CD4-positive, alpha-beta T cell treated with Interleukin-10 for 1 hour (primary cell): ENCODE measurements around the gene SPATS2.
"Not testable (repeated sequence)": the region's sequence is repeated elsewhere in the genome, so short reads cannot be mapped to it uniquely, and the experiment has no call there.

Experiments used
- DNase-seq: peaks from one replicate; pipeline ENCODE4 v3.0.0-alpha.2; 2020

SPATS2 gene

DNA sequence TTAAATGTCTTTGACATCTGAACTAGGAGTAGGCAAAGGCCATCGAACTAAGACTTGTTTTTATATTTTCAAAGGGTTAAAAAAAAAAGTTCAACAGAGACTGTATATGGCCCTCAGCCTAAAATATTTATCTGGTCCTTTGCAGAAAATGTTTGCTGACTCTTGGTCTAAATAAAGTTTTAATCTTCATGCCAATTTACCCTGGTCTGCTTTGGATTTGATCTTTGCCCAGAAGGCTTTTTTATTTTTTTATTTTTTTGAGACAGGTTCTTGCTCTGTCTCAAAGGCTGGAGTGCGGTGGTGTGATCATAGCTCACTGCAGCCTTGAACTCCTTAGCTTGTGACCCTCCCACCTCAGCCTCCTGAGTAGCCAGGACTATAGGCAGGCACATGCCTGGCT is 47.1 kb downstream of the SPATS2 start:
- DNase-seq = no peak

DNA sequence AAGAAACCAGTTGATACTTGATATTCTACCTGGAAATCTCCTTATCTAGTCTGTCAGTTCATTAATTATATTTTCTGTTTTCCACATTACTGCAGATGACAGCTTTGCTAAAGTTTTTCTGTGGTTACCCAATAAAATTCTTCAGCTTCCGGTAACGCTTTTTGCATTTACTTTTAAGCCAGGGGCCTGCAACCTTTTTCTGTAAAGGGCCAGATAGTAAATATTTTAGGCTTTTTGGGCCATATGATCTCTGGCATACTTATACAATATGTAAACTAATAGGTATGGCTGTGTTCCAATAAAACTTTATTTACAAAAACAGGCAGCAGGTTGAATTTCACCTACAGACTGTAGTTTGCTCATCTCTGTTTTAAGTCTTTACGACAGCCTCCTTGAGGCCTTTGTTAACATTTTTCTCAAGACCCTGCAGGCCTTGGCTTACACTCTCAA is 48.3 kb downstream of the SPATS2 start:
- no peak for DNase-seq

DNA sequence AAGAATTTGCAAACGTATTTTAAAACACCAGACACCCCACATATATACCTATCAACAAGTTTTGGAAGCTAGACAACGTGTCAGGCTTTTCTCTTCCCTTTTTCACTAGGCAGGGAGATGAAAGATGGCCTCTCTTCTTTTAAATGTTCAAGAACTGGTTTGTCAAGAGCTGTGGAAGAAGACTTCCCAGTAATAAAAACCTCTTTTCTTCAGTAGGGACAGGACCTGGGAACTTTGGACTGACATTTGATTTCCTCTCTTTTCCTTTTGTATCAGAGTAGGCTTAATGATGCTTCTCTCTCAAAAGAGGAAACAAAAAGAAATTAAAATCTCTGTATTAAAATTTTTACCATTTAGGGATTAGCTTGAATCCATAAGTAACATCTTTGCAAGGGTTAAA is 49.6 kb downstream of the SPATS2 start:
- DNase-seq = no peak

DNA sequence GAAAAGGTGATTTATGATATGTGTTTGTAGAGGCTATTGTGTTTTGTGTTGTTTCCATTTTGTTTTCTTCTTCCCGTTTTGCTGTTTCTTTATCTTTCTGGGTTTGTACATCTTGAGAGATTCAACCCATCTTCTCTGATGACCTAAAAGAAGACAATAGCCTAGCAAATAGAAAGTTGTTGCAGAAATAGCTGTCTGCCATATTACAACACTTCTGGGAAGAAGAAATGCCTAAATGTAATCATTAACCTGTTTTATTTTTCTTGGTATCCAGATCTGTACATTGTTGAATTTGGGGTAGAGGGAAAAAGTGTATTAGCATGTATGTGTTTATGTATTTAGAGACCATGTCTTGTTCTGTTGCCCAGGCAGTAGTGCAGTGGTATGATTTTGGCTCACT is 50.3 kb downstream of the SPATS2 start:
- DNase-seq = no peak

DNA sequence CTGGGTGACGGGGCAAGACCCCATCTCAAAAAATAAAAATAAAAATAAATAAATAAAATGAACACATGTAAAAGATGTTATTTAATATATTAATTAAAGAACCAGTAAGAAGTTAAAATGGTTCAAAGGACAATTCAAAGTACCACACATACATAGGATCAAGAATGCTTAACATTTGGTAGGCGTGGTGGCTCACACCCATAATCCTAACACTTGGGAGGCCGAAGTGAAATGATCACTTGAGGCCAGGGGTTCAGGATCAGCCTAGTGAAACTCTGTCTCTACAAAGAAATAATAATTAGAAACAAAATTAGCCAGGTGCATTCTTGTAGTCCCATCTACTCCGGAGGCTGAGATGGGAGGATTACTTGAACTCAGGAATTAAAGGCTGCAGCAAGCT is 53.3 kb downstream of the SPATS2 start:
- DNase-seq = no peak

DNA sequence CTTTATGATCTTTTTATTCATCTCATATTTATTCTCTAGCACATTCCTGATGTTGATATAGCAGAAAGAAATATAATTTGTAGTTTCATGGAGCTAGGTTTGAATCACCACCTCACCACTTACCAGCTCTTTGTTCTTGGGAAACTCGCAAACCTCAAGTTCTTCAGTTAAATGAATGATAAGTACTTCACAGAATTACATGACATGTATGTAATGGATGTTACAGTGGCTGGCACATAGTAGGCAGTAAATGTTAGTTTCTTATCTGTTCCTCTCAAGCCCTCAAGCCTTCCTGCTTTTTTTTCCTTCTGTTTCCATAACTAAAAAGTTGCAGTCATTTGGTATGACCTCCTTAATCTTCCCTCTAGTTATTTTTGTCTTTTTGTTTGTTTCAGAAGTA is 54.9 kb downstream of the SPATS2 start:
- DNase-seq = no peak

DNA sequence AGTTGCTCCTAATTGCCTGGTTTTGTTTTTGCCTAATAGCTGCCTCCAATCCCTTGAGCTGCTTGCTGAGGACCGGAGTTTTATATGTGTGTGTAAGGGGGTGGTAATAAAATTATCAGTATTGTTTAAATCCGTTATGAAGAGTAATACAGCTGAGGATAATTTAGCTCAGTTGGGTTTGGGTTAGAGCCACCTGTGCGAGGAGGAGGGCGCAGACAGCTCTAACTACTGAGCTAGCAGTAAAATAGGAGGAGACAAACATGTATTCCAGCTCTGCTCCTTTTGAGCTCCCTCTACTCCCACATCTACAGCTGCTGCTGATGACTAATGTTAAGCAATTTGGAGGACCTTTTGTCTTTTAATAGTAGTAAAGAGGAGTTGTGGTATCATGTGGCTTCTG is 61.5 kb downstream of the SPATS2 start:
- DNase-seq = no peak

DNA sequence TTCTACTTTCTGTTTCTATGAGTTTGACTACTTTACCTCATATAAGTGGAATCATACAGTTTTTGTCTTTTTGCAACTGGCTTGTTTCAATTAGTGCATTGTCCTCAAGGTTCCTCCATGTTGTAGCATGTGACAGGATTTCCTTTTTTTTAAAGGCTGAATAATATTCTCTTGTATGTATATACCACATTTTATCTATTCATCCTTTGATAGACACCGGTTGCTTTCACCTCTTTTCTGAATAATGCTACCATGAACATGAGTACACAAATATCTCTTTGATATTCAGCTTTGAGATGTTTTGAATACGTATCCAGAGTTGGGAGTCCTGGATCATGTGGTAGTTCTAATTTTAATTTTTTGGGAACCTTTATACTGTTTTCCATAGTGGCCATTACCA is 65.4 kb downstream of the SPATS2 start:
- no peak for DNase-seq

DNA sequence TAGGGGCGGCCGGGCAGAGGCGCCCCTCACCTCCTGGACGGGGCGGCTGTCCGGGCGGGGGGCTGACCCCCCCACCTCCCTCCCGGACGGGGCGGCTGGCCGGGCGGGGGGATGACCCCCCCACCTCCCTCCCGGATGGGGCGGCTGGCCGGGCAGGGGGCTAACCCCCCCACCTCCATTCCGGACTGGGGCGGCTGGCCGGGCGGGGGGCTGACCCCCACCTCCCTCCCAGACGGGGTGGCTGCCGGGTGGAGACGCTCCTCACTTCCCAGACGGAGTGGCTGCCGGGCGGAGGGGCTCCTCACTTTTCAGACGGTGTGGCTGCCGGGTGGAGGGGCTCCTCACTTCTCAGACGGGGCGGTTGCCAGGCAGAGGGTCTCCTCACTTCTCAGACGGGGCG is 69.5 kb downstream of the SPATS2 start:
- not testable (repeated sequence) for DNase-seq

DNA sequence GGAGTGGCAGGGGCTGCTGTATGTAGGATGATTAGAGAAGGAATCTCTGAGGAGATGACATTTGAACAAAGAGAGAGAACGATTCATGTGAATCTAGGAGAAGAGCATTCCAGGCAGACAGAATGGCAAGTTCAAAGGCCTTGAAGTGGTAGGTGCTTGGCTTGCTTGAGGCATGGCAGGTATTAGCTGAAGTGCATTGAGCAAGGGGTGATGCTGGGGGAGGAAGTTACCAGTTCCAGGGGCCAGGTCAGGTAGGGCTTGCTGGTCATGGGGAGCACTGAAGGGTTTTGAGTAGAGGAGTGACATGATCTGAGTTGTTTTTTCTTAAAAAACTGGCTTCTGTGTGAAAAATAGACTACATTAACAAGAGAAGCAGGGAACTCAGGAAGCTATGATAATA is 71.8 kb downstream of the SPATS2 start:
- DNase-seq = no peak

DNA sequence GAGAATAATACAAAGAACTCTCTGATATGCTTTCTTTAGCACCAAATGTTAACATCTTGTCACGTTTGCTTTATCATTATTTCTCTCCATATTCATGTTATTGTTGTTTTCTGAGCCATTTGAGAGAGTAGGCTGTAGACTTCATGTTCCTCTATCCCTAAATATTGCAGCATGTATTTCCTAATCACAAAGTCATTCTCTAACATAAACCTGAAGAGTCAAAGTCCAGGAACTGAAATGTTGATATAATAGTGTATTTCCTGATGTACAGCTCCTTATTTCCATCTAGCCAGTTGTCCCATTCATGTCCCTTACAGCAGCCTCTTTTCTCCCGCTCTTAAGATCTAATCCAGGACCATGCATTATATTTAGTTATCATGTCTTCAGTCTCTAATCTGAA is 72.8 kb downstream of the SPATS2 start:
- no peak for DNase-seq

DNA sequence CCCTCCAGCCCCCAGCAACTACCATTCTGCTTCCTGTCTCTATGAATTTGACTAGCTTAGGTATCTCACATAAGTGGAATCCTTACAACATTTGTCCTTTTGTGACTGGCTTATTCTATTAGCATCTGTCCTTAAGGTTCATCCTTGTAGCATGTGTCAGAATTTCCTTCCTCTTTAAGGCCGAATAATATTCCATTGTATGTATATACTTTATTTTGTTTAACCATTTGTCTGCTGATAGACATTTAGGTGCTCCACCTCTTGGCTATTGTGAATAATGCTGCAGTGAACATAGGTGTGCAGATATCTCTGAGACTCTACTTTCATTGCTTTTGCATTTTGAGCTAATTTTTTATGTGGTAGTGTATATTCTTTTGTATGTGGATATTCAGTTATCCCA is 75.7 kb downstream of the SPATS2 start:
- DNase-seq = no peak

DNA sequence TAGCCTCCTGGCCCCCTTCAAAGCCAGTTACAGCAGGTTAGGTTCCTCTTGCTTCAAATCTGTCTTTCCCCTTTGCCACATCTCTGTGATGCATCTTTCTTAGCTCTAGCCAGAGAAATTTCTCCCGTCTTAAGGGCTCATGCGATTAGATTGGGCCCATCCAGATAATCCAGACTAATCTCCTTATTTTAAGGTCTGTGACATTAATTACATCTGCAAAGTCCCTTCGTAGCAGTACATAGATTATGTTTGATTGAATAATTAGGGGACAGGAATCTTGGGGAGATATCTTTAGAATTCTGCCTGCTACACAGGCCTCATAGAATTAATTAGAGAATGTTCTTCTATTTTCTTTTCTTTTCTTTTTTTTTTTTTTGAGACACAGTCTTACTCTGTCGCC is 79.3 kb downstream of the SPATS2 start:
- no peak for DNase-seq

DNA sequence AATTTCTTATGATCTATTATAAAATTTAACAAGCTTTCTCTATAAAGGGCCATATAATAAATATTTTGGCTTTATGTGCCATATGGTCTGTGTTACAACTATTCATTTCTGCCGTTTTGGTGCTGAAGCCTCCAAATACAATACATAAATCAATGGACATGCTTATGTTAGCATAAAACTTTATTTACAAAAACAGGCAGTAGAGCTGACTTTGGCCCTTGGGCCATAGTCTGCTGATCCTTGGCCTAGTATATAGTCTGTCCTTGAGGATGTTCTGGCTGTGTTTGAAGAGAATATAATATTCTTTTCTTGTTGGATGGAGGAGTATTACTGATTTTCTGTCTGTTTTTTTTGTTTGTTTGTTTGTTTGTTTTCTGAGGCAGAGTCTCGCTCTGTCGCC is 81.6 kb downstream of the SPATS2 start:
- no peak for DNase-seq

DNA sequence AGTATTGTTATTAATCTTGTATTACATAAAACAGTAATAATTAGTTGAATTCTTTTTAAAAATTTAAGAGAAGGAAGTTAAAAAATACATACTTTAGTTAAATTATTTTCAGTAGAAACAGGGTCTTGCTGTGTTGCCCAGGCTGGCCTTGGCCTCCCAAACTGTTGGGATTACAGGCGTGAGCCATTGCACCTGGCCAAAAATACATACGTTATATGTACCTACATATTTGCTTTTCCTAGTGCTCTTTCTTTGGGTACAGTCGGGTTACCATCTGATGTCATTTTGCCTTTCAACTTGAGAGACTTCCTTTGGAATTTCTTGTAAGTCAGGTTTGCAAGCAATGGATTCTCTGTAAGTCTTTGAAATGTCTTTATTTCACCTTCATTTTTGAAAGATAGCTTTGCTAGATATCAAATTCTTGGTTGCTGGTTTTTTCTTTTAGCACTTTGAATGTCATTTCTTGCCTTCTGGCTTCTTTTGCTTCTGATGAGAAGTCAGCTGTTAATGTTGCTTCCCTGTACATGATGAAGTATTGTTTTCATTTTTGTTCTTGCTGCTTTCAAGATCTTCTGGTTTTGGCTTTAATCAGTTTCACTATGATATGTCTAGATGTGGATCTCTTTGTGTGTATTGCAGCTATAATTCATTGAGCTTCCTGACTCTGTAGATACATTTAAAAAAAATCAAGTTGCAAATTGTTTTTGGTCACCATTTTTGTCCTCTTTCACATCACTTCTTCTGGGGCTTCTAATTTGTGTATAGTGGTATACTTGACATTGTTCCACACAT is 84.4 kb downstream of the SPATS2 start:
- no peak for DNase-seq

DNA sequence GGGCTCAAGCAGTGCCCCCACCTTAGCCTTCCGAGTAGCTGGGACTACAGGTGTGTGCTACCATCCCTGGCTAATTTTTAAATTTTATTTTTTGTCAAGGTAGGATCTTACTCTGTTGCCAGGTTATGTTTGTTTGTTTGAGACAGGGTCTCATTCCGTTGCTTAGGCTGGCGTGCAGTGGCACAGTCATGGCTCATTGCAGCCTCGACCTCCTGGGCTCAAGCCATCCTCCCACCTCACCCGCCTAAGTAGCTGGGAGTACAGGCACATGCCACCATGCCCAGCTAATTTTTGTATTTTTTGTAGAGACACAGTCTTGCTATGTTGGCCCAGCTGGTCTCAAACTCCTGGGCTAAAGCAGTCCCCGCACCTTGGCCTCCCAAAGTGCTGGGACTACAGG is 88.2 kb downstream of the SPATS2 start:
- no peak for DNase-seq

DNA sequence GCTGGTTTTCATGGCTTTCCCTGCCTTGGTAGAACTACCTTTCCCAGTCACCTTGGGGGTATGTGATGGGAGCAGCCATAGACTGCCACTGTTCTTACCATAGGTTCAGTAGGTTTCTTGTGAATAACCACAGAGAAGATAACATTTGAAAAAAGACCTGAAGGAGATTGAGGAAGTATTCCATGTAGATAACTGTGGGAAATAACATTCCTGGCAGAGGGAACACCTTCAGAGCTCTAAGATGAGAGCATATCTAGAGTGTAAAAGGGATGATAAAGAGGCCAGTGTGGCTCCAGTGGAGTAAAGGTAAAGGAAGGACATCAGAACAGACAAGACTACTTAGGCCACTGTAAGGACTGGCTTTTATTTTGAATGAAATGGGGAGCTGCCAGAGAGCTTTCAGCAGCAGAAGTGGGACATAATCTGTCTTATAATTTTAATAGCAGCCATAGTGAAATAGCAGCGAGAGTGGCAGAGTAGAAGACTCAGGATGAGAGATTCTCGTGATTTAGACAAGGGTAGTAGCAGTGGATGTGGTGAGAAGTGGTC is 88.9 kb downstream of the SPATS2 start:
- DNase-seq = no peak

DNA sequence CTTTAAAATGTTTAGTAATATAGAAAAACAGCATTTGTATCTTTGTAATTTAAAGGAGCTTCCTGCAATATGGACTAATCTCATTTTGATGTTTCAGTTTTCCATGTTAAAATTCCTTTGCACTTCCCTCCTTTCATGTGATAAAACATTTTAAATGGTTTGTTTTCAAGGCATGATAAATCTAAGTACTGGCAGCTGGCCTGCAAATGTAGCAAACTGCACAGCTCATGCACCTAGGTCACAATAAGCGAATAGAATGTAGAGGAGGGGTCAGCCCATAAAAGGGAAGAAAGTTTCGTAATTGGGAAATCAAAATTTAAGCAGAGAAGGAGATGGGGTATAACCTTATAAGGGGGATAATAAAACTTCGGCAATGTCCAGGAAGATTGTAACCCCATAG is 91.6 kb downstream of the SPATS2 start:
- DNase-seq = no peak

DNA sequence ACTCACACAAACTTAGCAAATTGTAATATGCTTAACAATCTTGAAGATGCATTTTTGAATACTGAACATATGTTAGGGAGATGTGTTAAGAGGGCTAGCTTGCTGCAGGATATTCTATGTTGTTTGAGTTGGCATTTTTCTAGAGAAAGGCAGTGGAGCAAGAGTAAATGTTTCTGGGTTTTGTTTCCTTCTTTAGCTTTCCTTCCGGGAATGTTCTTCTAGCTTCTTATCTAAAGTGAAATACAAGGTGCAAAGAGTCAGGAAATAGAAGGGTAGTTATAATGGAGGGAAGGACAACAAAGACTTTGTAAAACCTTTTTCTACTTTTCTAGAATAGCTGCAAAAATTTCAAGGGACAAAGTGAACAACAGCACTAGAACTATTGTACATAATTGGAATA is 94.0 kb downstream of the SPATS2 start:
- DNase-seq = no peak

DNA sequence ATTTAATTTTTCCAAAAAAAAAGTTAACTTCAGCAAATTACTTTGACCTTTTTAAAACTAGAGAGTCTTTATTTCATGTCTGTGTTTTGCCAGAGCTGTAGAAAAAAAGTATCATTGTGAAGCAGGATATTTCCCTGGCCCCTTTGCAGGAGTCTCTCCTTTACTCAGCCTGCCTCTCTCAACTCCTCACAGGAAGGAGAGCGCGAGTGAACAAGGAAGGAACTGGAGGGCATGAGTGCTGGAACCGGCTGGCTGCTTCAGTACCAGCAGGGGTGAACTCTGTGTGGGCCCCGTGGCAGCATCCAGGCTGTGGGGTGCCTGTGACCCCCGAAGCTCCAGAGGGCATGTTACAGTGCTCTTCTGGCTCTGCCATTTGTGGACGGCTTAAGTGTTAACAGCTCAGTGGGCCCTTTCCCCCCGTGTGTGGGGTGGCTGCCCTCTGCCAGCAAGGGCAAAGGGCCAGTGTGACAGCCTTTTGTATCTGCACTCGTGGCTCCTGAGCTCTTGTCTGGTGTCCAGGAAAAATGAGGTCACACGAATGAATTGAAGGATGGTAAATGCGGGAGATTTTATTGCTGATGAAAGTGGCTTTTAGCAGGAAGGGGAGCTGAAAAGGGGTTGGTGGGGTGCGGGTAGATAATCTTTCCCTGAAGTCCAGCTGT is 95.0 kb downstream of the SPATS2 start:
- DNase-seq = no peak

DNA sequence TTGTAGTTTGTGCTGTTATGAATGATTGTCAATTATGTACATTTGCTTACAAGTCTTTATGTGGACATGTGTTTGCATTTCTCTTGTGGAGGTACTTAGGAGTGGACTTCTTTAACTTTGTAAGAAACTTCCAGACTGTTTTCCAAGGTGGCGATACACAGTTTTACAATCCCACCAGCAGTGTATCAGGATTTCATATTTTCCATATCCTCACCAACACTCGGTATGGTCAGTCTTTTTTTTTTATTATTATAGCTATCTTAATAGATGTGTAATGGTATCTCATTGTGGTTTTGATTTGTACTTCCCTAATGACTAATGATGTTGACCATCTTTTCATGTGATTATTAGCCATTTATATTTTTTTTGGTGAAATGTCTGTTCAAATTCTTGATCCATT is 97.9 kb downstream of the SPATS2 start:
- DNase-seq = no peak

DNA sequence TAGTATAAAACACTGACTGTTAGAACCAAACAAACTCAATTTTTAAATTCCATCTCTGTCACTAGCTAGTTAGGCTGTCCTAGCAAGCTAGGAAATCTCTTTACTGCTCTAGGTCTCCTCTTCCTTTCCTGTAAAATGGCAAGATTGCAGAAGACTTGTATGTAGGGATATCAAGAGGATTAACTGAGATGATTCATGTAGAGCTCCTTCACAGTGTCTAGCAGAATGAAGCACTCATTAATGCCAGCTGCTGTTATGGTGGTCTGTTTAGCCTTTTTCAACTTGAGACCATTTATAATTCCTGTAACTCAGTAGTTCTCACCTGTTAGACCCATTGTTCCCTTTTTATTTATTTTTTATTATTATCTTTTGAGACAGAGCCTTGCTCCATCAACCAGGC is 103.7 kb downstream of the SPATS2 start:
- DNase-seq = no peak

DNA sequence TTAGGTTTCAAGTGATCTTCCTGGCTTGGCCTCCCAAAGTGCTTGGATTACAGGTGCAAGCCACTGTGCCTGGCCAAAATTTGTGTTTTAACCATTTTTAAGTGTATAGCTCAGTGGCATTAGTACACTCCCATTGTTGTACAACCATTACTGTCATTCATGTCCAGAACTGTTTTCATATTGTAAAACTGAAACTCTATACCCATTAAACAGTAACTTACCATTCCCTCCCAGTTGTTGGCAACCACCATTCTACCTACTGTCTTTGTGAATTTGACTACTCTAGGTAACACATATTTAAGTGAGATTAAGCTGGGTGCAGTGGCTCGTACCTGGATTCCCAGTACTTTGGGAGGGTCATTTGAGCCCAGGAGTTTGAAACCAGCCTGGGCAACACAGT is 104.3 kb downstream of the SPATS2 start:
- DNase-seq = no peak

DNA sequence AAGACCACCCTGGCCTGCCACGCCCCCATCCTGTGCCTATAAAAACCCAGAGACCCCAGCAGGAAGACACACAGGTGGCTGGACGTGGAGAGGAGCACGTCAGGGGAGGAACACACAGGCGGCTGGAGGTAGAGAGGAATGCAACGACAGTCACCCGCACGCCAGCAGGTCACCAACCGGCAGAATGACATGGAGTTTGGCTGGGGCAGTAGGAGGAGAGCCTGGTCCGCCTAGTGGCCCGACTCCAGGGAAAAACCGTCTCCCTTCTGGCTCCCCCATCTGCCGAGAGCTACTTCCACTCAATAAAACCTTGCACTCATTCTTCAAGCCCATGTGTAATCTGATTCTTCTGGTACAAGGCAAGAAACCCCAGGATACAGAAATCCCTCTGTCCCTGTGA is 108.8 kb downstream of the SPATS2 start:
- no peak for DNase-seq
